ENCODE data around the gene ACTN3.
A peak's percentile ranks its signal among the peaks of the same experiment; 100 is the strongest.

ACTN3 gene

DNA sequence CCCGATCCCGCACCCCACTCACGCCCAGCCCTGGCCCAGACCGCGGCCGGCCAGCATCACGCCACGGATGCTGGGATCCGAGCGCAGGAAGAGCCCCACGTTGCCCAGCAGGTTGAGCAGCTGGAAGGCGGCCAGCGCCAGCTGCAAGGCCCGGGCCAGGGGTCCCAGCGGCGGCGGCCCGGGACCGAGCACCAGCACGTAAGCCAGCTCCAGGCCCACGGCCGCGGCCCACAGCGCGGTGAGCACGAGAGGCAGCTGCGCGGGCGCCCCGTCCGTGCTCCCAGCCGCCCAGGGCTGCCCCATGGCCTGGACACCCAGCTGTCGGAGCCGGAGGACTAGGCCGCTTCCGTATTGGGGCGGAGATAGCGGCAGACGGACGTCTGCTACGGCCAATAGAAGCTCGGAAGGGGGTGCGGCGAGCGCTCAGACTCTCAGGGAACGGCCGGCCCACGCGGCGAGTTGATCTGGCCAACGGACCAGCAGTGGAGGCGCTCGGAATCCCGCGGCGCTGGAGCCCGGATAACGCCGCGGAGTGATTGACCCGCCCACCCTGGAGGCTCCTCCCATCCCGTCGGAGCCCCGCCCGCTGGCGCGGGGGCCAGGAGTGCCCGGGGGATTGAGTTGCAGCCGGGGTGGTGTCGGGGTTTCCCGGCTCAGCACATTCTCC lies 869 bp upstream of the ACTN3 start, which contains the start of gene ZDHHC24:
Gene ZDHHC24, minus strand, starts transcription at position 348 of the 667 bp plus-strand sequence. Its CDS starts 45 bp downstream, at position 303.
- DNase-seq, result peak; percentile 96

DNA sequence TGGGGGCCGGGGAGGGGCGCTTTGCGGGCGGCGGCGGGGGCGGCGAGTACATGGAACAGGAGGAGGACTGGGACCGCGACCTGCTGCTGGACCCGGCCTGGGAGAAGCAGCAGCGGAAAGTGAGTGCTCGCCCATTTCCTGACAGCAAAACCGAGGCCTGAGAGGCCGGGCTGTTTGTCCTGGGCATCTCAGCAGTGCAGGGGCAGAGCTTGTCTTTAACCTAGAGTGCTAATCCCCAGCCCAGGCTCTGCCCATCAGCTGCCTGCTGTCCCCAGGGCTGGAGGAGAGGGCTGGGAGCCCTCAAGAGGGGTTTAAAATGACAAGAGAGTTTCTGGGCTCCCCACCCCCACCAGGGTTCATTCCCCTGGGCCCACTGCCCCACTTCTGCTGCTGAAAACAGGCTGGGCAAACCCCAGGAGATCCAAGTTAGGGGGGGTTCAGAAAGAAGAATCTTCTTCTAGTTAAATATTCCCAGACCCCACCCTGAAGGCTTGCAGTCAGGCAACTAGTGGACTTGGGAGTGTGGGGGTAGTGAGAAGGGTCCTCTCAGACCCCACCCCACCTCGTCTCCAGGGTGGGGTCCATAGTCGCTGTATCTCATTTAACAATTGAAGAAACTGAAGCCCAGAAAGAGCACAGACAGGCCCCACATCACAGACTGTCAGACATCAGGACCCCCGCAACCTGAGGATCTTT lies 411 bp downstream of the ACTN3 start:
- DNase-seq, result no peak

DNA sequence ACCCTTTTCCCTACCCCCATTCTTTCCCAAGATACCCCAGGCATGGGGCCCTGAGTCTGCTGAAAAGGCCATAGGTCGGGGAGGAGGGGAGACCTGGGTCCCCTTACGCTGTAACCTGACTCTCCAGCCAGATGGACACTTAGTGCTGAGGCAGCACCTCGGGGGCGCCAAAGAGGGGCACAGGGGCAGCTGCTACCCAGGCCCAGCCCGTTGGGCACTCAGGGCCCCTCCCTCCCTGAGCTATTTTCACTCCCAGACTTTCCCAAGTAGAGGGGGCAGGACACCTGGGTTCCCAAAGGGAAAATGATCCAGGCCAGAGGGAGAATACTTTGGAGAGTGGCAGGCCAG lies 933 bp downstream of the ACTN3 start:
- no peak for DNase-seq

DNA sequence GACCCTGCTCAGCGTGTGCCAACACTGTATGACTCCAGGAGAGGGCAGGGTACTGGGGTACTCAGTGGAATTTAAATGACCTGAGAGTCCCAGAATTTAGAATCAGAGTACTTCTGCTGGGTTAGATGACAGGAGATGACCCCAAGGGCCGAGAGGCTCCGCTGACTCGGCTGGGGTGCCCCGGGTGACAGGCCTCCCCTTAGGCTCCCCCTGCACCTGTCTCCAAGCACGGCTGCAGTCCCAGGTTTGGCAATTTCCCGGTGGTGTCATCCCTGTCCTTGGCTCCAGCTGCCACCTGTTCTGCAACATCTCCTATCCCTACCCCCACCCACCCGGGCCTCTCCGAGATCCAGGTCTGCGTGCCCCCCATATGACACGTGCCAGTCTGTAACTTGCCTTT lies 1.3 kb downstream of the ACTN3 start:
- DNase-seq, result no peak

DNA sequence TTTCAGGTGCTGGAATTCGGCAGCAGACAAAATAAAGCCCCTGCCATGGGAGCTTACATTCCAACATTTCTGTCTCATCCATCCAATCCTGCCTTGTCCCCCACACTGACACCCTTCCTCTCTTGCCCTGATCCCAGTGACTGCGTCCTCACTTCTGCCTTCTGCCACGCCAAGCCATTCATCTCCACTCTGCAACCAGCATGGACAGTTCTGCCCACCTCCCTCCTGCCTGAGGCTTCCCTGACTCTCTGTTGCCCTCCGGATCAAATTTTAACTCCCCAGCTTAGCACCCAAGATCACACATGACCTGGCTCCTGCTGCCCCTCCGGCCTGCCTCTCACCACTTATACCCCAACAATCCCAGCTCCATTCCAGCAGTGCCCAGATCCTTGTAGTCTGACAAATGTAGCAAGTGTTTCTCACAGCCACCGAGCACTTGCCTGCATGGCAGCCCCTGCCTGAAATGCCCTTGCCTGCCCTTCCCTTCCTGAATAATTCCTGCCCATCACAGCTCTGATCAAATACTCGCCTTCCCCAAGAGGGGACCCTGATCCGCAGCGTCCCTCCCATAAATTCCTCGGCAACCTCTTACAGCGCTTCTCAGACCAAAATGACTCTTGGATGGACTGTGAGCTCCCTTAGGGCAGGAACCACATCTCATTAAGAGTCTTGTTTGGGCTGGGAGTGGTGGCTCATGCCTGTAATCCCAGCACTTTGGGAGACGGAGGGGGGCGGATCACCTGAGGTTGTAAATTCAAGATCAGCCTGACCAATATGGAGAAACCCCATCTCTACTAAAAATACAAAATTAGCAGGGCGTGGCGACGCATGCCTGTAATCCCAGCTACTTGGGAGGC lies 2.3 kb downstream of the ACTN3 start:
- DNase-seq, result no peak

DNA sequence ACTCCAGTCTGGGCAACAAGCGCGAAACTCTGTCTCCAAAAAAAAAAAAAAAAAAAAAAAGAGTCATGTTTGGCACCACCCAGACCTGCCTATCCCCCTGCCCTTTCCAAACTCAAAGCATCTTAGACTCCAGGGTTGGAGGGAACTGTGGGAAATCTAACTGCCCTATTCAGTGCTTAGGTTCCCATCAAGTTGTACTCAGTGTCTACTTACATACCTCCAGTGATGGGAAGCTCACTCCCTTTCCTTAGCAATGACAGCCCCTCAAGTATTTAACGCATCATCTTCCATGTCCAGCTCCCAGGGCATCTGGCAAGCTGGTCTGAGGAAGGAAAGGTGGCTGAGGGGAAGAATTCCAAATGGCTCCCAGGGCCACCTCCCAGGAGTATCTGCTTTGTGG lies 3.0 kb downstream of the ACTN3 start:
- no peak for DNase-seq

DNA sequence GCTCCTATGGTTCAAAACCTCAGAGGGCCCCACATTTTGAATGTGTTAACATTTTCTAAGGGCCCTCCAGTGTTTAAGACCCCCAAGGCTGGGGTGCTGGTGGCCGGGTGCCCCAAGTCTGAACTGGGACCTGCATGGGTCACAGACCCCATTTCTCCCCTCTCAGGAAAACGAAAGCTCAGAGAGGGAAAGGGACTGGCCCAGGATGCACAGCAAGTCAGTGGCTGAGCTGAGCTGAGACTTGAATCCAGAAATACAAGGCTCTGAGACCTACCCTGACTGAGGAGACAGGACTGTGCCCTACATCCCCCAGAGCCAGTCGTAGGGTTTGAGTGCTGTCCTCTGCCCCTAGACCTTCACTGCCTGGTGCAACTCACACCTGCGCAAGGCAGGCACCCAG lies 4.2 kb downstream of the ACTN3 start:
- no peak for DNase-seq

DNA sequence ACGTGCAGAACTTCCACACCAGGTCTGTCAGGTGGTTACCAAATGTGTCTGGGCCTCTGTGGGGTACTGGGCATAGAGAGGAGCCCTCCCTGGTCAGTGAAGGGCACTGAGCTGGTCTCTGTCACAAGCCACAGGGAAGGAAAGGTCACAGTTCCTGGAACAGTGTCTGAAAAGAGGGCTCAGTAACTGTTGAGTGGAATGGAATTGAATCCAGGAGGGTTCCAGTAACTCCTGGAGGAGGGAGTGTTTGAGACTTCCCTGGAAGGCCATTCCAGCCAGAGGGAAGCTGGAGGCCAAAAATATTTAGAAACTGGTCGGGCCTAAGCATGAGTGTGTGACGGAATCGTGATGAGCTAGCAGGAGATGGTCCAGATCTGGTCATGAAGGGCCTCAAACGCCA lies 7.9 kb downstream of the ACTN3 start:
- no peak for DNase-seq

DNA sequence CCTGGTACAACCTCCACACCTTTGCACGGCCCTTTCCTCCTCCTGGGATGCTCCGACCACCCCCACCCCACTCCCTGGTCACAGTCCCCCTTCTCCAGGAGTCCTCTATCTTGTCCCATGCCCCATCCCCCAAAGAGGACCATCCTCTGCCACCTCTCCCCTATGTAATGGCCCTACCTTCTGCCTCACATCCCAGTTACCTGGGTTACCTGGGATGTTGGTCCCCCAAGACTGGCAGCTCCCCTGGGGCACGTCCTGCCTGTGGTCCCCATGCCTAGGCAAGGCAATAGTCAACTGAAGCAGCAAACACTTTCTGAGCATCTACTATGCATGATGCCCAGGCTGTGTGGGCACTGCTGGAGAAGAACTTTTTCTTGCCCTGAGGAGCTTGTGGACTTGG lies 8.7 kb downstream of the ACTN3 start:
- DNase-seq, result no peak

DNA sequence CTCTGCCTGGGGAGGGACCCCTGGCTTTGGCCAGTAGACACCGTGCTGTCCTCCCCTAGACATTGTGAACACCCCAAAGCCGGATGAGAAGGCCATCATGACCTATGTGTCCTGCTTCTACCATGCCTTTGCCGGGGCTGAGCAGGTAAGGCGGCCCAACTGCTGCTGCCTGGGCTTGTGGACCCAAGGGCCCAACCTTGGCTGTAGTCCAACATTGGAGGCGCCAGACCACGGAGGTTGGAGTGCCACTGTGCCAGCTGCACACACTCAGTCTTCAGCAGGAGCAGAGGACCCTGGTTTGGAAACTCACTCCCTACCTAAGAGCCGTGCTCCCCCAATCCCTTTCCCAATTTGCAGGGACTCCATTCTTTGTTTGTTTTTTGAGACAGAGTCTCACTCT lies 9.4 kb downstream of the ACTN3 start:
- no peak for DNase-seq

DNA sequence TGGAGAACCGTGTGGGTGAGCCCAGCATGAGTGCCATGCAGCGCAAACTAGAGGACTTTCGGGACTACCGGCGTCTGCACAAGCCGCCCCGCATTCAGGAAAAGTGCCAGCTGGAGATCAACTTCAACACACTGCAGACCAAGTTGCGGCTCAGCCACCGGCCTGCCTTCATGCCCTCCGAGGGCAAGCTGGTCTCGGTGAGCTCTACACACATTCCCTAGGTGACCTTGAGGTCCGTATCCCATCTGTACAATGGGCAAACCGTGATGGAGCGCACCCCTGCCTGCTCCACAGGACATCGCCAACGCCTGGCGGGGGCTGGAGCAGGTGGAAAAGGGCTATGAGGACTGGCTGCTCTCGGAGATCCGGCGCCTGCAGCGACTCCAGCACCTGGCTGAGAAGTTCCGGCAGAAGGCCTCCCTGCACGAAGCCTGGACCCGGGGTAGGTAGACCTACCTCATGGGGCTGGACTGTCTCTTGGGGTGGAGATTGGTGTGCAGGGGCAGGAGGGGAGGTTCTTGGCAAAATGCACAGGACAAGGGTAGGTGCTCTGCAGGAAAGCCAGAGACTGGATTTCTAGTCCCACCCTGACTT lies 11.1 kb downstream of the ACTN3 start:
- DNase-seq, result no peak

DNA sequence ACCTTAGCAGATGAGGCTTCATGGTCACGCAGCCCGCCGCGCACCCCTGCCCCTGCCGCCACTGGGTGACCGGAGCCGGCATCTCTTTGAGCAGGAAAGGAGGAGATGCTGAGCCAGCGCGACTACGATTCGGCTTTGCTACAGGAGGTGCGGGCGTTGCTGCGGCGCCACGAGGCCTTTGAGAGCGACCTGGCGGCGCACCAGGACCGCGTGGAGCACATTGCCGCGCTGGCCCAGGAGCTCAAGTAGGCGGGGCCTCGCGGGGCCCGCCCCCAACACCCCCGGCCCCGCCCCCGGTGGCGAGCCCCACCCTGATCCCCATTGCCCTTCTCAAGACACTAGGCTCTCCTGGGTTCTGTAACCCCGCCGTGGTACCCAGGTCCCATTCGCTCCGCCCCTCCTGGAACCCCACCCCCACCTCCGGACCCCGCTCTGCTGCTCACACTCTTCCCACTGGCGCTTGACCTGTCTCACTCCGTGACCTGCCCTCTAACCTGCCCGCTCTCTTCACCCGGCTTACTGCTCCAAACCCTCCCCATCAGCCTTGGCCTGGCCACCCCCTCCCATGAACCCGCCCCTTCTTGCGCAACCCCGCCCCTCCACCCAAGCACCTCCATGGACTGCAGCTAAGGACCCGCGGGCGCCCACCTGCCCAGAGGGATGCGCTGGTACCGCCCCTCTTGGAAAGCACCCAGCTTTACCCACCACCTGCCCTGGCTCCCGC lies 12.6 kb downstream of the ACTN3 start:
- DNase-seq, result no peak

DNA sequence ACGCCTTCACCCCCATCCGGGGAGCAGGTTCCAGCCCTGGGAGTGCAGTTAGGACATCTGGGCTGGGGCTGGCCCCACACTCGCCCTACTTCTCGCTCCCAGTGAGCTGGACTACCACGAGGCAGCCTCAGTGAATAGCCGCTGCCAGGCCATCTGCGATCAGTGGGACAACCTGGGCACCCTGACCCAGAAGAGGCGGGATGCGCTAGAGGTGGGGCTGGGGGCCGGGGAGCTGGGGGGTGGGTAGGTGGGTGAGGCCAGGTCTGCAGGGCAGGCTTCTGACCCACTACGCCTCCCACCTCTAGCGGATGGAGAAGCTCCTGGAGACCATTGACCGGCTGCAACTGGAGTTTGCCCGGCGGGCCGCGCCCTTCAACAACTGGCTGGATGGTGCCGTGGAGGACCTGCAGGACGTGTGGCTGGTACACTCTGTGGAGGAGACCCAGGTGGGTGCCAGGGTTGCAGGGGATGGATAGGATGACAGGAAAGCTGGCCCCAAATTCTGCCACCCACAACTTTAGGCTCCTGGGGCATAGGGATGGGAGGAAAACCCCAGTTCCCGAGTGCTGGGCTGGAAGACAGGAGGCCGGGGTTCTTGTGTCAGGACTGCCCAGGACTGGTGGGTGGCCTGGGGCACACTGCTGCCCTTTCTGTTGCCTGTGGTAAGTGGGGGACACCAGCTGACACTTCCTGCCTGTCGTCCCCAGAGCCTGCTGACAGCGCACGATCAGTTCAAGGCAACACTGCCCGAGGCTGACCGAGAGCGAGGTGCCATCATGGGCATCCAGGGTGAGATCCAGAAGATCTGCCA lies 13.4 kb downstream of the ACTN3 start:
- DNase-seq, result no peak

DNA sequence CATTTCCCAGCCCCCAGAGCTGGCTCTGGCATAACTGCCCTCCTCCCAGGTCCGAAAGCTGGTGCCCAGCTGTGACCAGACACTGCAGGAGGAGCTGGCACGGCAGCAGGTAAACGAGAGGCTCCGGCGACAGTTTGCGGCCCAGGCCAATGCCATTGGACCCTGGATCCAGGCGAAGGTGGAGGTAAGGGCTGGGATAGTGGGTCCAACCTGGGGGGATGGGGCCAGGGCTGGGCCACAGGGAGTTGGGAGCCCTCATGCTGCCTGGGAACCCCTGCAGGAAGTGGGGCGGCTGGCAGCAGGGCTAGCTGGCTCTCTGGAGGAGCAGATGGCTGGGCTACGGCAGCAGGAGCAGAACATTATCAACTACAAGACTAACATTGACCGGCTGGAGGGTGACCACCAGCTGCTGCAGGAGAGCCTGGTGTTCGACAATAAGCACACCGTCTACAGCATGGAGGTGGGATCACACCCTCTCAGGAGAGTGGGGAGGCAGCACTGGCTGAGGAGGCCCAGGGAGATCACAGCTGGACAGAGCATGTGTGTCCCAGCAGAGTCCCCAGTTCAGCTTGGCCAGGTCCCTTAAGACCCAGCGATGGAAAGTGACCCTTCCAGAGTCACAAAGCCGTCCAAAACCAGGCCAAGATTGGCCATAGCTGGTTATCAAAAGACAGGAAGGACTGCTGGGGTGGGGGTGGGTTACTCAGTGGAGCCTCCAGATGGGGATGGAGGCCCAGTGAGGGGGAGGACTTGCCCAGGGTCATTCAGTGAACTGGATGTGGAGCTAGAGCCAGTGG lies 14.7 kb downstream of the ACTN3 start:
- no peak for DNase-seq

DNA sequence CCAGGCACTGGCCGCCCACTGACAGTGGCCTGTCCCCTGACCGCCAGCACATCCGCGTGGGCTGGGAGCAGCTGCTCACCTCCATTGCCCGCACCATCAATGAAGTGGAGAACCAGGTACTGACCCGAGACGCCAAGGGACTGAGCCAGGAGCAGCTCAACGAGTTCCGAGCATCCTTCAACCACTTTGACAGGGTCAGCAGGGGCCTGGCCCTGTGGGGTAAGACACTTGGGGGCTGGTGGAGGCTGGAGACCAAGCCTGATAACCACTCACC lies 15.2 kb downstream of the ACTN3 start:
- no peak for DNase-seq

DNA sequence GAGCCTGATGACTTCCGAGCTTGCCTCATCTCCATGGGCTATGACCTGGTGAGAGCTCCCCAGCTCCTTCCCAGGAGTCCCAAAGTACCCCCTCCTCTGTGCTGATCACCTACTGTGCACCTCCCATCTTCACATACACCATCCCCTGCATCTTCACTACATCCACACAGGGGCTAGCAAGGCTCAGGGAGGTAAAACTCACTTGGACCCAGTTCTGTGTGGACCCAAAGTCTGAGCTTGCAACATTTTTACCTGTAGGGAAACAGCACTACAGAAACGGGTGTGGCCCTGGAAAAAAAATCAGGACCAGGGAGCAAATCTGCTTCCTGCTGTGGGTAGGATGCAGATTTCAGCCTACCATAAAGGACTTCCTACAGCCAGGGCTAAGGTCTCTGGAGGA lies 15.6 kb downstream of the ACTN3 start:
- no peak for DNase-seq

DNA sequence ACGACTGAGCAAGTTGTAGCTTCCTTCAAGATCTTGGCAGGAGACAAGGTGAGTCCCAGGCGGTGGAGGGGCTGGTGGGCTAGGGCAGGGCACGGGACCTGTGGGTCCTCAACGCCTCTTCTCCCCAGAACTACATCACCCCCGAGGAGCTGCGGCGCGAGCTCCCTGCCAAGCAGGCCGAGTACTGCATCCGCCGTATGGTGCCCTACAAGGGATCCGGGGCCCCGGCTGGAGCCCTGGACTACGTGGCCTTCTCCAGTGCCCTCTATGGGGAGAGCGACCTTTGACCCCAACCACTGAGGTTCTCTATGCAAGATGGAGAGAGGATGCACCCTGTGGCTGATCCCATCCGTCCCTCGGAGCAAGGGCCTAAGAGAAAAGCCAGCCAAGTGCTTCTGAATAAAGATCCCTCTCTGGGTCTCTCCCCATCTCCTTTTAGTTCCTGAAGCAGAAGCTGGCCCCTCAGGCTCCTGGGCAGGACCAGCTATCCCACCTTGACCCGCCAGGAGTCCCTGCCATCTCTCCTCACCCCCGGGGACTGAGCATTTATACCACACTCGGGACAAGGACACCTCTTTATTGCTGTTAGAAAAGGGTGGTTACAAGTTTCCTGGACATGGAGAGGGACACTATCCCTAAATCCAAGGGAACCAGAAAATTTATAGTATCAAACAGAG lies 16.3 kb downstream of the ACTN3 start:
- no peak for DNase-seq

DNA sequence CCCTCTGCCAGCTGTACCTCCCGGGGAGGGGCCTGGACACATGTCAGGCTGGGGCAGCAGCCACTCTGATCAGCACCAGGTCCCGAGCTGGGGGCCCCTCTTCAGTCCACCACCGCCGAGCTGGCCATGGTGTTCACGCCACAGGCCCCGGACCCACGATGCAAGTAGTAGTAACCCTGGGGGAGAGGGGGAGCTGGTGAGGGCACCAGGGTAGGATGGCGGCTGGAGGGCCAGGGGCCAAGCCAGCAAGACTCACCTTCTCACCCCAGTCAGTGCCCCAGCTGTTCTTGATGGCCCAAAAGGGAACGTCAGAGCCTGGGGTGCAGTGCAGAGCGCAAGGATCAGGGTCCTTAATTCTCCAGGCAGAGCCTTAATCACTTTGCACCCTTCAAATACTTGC lies 17.1 kb downstream of the ACTN3 start:
- DNase-seq, result no peak

DNA sequence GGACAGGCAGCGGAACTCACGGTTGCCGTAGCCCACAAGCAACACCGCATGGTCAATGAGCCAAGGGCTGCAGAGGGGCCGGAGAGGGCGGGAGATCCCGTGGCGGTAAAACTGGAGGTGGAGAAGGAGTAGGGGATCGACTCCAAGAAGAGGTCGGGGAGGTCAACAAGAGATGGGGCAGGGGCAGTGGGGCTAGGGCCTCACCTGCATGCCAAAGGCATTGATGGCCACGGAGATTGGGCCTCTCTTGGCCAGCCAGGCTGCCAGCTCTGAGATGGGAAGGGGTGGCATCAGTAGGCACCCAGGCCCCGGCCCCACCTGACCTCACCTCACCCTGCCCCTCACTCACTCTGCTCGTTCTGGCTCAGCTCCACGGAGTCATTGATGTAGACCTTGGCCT lies 17.8 kb downstream of the ACTN3 start:
- no peak for DNase-seq

DNA sequence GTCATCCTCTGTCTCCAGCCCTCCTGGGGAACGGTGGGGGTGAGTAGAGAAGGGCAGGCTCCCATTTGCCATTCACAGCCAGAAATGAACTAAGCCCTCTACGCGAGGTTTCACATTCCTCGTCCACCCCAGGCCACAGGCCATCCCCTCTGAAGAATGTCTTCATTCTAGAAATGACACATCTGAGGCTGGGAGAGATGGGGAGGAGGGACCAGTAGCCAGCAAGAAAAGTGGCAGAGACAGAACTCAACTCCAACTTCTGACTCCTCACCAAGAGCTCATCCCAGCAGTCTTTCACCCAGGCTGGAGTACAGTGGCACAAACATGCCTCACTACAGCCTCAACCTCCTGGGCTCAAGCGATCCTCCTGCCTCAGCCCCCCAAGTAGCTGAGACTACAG lies 18.3 kb downstream of the ACTN3 start:
- DNase-seq, result no peak

DNA sequence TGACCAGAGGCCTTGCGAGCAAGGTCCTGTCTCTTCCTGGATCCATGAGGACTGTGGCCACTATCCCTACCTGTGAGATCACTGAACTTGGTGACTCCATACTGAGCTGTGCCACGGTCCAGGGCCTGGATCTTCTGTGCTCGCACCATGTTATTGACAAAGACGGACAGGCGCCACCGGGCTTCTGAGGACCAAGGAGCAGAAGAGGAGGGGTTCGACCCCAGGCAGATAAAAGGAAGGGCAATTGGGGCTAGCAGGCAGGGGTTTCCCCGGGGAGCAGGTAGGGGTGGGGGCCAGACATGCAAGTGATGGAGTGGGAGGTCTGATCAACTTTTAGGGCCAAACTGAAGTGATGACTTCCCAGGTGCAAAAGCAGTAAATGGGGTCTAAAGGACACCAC lies 19.5 kb downstream of the ACTN3 start:
- no peak for DNase-seq
